ENCODE measurements around the gene AK1. TPM values are rescaled to one million over a fixed set of nuclear protein-coding genes. Genes with fewer than 3 reads are reported as not detected.
A peak's percentile ranks its signal among the peaks of the same experiment; 100 is the strongest.

Gene AK1
- total and polyA plus RNA-seq, 2 donors (not counting 3 experiments of a cell fraction or from before 2014, with no cell fraction given), result 115 to 148 TPM

DNA sequence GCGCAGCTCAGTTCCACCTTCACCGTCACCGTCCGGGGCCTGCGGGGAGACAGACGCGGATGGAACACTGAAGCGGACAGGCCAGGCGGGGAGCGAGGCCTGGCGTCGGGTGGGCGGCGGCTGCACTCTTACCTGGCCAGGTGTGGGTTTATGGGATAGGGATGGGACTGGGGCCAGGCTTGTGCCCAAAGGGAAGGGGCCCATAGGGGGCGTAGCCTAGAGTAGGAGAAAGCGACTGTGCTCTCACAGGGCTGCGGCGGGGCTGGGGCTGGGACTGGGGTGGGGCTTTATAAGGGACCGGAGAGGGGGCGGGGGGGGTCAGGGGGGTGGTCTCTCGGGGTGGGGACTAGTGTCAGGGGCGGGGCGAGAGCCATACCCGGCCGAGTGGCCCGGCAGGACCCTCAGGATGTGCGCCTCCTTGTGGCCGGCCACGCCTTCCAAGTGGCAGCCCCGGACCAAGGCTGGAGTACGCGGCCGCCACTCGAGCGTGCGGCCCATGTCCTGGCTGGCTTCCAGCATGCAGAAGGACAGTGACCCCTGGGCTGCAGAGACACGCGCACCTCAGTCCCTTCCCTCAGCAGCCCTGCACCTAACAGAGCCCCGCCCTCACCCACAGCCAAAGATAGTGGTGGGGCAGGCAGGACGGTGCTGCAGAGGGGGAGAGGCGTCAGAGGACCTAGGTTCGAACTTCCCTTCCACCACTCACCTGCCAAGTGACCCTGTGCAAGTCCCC, 52.0 kb downstream of the AK1 start:
- peaks cover 36% of the 10 kb centered on the region for H3K4me1 ChIP-seq (ENCODE audit: control insufficient read depth, extremely low read depth, insufficient read depth, low read length)
- peaks cover 37 to 47% of the 10 kb centered on the region in 2 experiments for H3K36me3 ChIP-seq (ENCODE audit: control insufficient read depth in 2 of 2, extremely low read depth in 1 of 2, insufficient read depth in 2 of 2, low read length in 2 of 2)
- no peak overlapping the region for H2AFZ ChIP-seq (ENCODE audit: low read depth, low read length)
- H3K9ac ChIP-seq (replicated peaks; ENCODE audit: extremely low read depth, insufficient read depth, low read length), result no peak overlapping the region
- H3K9me3 ChIP-seq (replicated peaks; ENCODE audit: control insufficient read depth, insufficient read depth, low read length), result no peaks in the 10 kb centered on the region
- H3K4me2 ChIP-seq (ENCODE audit: insufficient read depth, low read length), result no peak overlapping the region
- no peaks in the 10 kb centered on the region for H3K27me3 ChIP-seq (ENCODE audit: control insufficient read depth in 2 of 2, insufficient read depth in 2 of 2, low read length in 2 of 2)
- no peak for DNase-seq (ENCODE audit: low read depth, low spot score)
- TF ChIP-seq, protein P1, sequence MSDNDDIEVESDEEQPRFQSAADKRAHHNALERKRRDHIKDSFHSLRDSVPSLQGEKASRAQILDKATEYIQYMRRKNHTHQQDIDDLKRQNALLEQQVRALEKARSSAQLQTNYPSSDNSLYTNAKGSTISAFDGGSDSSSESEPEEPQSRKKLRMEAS (IDR thresholded peaks at IDR 0.05; ENCODE audit: insufficient read depth, insufficient read length), result no peak
- TF ChIP-seq, protein P2, sequence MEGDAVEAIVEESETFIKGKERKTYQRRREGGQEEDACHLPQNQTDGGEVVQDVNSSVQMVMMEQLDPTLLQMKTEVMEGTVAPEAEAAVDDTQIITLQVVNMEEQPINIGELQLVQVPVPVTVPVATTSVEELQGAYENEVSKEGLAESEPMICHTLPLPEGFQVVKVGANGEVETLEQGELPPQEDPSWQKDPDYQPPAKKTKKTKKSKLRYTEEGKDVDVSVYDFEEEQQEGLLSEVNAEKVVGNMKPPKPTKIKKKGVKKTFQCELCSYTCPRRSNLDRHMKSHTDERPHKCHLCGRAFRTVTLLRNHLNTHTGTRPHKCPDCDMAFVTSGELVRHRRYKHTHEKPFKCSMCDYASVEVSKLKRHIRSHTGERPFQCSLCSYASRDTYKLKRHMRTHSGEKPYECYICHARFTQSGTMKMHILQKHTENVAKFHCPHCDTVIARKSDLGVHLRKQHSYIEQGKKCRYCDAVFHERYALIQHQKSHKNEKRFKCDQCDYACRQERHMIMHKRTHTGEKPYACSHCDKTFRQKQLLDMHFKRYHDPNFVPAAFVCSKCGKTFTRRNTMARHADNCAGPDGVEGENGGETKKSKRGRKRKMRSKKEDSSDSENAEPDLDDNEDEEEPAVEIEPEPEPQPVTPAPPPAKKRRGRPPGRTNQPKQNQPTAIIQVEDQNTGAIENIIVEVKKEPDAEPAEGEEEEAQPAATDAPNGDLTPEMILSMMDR (IDR thresholded peaks at IDR 0.05; ENCODE audit: extremely low read depth in 1 of 2, insufficient read depth in 1 of 2, low read depth in 1 of 2, low read length in 2 of 2), result peak; percentile 29 to 47
- peak; percentile 29 for TF ChIP-seq POLR2AphosphoS5 (IDR thresholded peaks at IDR 0.05; ENCODE audit: insufficient read depth, low read depth, low read length)
- no TSS peak for BruUV-seq (replicated peaks)
- H3K79me2 ChIP-seq (ENCODE audit: control insufficient read depth, insufficient read depth, low read length), result peaks cover 70% of the 10 kb centered on the region
- no peak overlapping the region for H3K27ac ChIP-seq (ENCODE audit: insufficient read depth, low read depth, low read length)
- no peaks in the 10 kb centered on the region for H4K20me1 ChIP-seq (replicated peaks; ENCODE audit: control insufficient read depth, extremely low read depth, insufficient read depth, low read length)
- no peak overlapping the region for H3K4me3 ChIP-seq (replicated peaks in 1 of 3; ENCODE audit: insufficient read depth in 1 of 3, low read depth in 1 of 3, low read length in 3 of 3)
- no peak for FAIRE-seq
- ChIA-PET CTCF (interaction anchor here (0.6 to 3.0 kb wide), 4 partner anchors 12 to 44 kb away, joined by 3 to 24 read pairs (median 4); no protein-coding TSS in a partner anchor), POLR2A (interaction anchor here (1.3 kb wide), 1 partner anchor 42 kb away, joined by 3 read pairs; no protein-coding TSS in a partner anchor)
- intact Hi-C loops (cut with micrococcal nuclease), result no loop called here
- dilution Hi-C loops (cut with MboI; ENCODE audit: extremely low pct_ligation_motif_present, low sequenced_read_pairs), result no loop called here
- no peaks in the 10 kb centered on the region for H3K9me1 ChIP-seq (replicated peaks; ENCODE audit: control insufficient read depth, extremely low read depth, insufficient read depth, low read length)

DNA sequence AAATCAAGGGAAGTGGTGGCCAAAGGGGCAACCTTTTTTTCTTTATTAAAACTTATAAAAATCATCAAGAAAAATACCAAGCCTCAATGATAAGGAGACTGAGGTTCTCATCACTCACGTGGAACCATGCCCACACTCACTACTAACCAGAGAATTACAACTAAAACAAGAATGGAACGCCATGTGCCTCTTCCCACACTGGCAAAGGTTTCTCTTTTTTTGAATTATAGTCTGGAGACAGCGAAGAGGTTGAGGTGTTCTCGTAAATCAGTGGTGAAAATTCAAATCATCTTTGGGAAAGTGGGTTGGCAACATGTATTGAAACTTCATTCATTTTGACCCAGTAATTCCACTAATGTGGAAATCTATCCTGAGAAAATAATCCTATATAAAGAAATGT, 55.4 kb downstream of the AK1 start:
- no peak overlapping the region for H3K27ac ChIP-seq (ENCODE audit: insufficient read depth, low read depth, low read length)
- peaks cover 48% of the 10 kb centered on the region for H3K79me2 ChIP-seq (ENCODE audit: control insufficient read depth, insufficient read depth, low read length)
- ChIA-PET POLR2A (no interaction called here), CTCF (interaction anchor here (3.0 kb wide), 1 partner anchor 48 kb away, joined by 24 read pairs; no protein-coding TSS in a partner anchor)
- intact Hi-C loops (cut with micrococcal nuclease) (no loop called here), dilution Hi-C loops (cut with MboI; ENCODE audit: extremely low pct_ligation_motif_present, low sequenced_read_pairs) (no loop called here)
- BruUV-seq (replicated peaks), result no TSS peak
- H3K9me3 ChIP-seq (replicated peaks; ENCODE audit: control insufficient read depth, insufficient read depth, low read length), result no peaks in the 10 kb centered on the region
- no peak overlapping the region for H3K4me3 ChIP-seq (replicated peaks in 1 of 3; ENCODE audit: insufficient read depth in 1 of 3, low read depth in 1 of 3, low read length in 3 of 3)
- TF ChIP-seq, protein P2 (IDR thresholded peaks at IDR 0.05; ENCODE audit: extremely low read depth in 1 of 2, insufficient read depth in 1 of 2, low read depth in 1 of 2, low read length in 2 of 2), result no peak
- no peak for TF ChIP-seq GATA2 (IDR thresholded peaks at IDR 0.05; ENCODE audit: insufficient read depth, insufficient read length, low read depth, low read length)
- TF ChIP-seq FOS (IDR thresholded peaks at IDR 0.05; ENCODE audit: borderline replicate concordance, insufficient read depth, low read length), result no peak
- no peak for TF ChIP-seq MYC (IDR thresholded peaks at IDR 0.05; ENCODE audit: low read depth, low read length)
- peaks cover 10% of the 10 kb centered on the region for H3K4me1 ChIP-seq (ENCODE audit: control insufficient read depth, extremely low read depth, insufficient read depth, low read length)
- no peak overlapping the region for H3K9ac ChIP-seq (replicated peaks; ENCODE audit: extremely low read depth, insufficient read depth, low read length)
- H3K27me3 ChIP-seq (ENCODE audit: control insufficient read depth in 2 of 2, insufficient read depth in 2 of 2, low read length in 2 of 2), result no peaks in the 10 kb centered on the region
- H4K20me1 ChIP-seq (replicated peaks; ENCODE audit: control insufficient read depth, extremely low read depth, insufficient read depth, low read length), result no peaks in the 10 kb centered on the region
- no peak overlapping the region for H3K4me2 ChIP-seq (ENCODE audit: insufficient read depth, low read length)
- H3K9me1 ChIP-seq (replicated peaks; ENCODE audit: control insufficient read depth, extremely low read depth, insufficient read depth, low read length), result no peaks in the 10 kb centered on the region
- no peak for FAIRE-seq
- DNase-seq (ENCODE audit: low read depth, low spot score), result no peak
- H3K36me3 ChIP-seq (ENCODE audit: control insufficient read depth in 2 of 2, extremely low read depth in 1 of 2, insufficient read depth in 2 of 2, low read length in 2 of 2), result peaks cover 50 to 61% of the 10 kb centered on the region in 2 experiments
- H2AFZ ChIP-seq (ENCODE audit: low read depth, low read length), result no peak overlapping the region

Data from endothelial cell of umbilical vein (primary cell).